Frontal cortex (tissue), 4 donors: ENCODE data around the gene RBPJ. TPM values are rescaled to one million over a fixed set of nuclear protein-coding genes. Genes with fewer than 3 reads are reported as not detected.
"Not testable (repeated sequence)": the region's sequence is repeated elsewhere in the genome, so short reads cannot be mapped to it uniquely, and the experiment has no call there.

Experiments
- DNase-seq, 2 donors: peaks; one replicate each; pipeline ENCODE4 v3.0.0; 2012; ENCODE audit warnings: low spot score in 2 of 2
- FAIRE-seq: peaks from 2 replicates; lab custom pipeline; 2012; peaks lifted over from hg19 to GRCh38; lab: Jason Lieb, UNC
- total RNA-seq: library from RNA; depleted of rRNA; stranded (reverse); fragments of >200 nt; gene quantifications from one replicate; pipeline ENCODE4 v1.2.3, GENCODE V29; 2014
- donor health status: control.
- donor health status: control.
- donor health status: control.

Gene RBPJ
- total RNA-seq, 1 donor from 2014 or later, result 77.0 TPM

GRCh38 chr4:26368685-26369084 is 47.9 kb downstream of the RBPJ start:
- no peak for DNase-seq
- FAIRE-seq, result no peak

GRCh38 chr4:26369132-26369531 is 48.3 kb downstream of the RBPJ start:
- FAIRE-seq, result no peak
- no peak for DNase-seq

DNA sequence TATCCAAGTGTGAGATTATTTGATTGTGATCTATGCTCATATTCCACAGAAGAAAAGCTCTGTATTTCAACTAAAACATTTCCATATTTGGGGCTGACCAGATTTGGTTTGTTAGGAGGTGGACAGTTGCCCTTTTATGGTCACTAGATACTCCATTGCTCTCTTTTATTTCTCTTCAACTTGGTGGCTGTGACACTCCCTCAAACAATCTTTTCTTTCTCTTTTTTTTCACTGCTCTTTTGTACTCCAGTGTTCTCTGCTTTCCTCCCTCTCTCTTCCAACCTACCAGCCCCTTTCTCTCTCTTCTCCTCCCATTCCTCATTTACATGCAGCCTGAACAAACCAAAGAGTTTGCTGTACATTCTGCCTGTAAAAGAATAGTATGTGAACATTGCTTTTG is 48.8 kb downstream of the RBPJ start:
- FAIRE-seq, result no peak
- no peak for DNase-seq

- FAIRE-seq, result no peak
- DNase-seq, result no peak
Observed at GRCh38 chr4:26372076-26372475, 51.3 kb downstream of the RBPJ start.

- FAIRE-seq (no peak), DNase-seq (no peak)
Observed at GRCh38 chr4:26372525-26373172, 51.8 kb downstream of the RBPJ start.

GRCh38 chr4:26375551-26375950 is 54.7 kb downstream of the RBPJ start:
- FAIRE-seq (no peak), DNase-seq (no peak)

- no peak for FAIRE-seq
Observed at GRCh38 chr4:26377328-26378311, 56.8 kb downstream of the RBPJ start.

GRCh38 chr4:26379837-26380236 is 59.0 kb downstream of the RBPJ start:
- FAIRE-seq, result no peak

More at GRCh38 chr4:26377328-26378311, 56.8 kb downstream of the RBPJ start:
- DNase-seq, result no peak

DNA sequence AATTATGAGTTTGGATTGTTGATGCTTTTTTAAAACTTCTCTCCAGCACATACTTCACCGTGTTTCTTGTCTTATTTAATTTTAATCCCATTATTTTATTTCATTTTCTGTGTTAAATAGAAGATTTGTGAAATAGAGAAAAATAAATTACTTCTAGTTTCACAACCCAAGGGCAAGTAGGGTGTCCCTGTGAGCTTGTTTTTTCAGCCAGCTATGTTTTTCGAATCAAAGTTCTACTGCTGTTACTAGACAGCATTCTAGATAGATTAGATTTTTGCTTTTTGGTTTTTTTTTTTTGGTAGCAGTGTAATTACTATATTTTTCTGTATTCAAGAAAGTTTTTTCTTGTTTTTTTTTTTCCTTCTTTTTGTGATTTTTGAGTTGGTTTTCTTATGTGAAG is 59.9 kb downstream of the RBPJ start:
- DNase-seq, result no peak
- peak; percentile 68 for FAIRE-seq

More at GRCh38 chr4:26379837-26380236, 59.0 kb downstream of the RBPJ start:
- DNase-seq, result no peak

DNA sequence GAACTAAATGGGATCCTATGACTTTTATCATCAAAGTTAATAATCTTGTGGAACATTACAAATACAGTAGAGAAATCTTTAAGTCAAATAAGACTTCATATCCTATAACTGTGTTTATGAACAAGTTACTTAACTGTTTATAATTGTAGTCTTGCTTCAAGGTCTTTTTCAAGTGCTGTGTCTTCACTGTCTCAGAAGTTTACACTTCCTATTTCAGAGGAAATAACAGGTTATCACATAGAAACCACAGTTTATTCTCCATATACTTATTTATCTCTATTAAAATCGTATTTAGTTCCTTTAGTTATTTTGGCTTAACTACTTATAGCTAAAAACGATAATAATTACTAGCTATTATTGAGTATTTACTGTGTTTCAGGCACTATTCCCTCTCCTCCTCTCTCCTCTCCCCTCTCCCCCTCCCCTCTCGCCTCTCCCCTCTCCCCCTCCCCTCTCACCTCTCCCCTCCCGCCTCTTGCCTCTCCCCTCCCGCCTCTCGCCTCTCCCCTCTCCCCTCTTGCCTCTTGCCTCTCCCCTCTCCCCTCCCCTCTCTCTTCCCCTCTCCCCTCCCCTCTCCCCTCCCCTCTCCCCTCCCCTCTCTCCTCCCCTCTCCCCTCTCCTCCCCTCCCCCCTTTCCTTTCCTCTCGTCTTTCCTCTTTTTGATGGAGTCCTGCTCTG is 63.7 kb downstream of the RBPJ start:
- FAIRE-seq (no peak), DNase-seq (no peak)

GRCh38 chr4:26385690-26386089 is 64.9 kb downstream of the RBPJ start:
- FAIRE-seq (no peak), DNase-seq (no peak)

GRCh38 chr4:26386386-26386785 is 65.6 kb downstream of the RBPJ start:
- DNase-seq, result no peak
- FAIRE-seq, result peak; percentile 57

GRCh38 chr4:26388671-26389070 is 67.9 kb downstream of the RBPJ start:
- FAIRE-seq (no peak), DNase-seq (no peak)

DNA sequence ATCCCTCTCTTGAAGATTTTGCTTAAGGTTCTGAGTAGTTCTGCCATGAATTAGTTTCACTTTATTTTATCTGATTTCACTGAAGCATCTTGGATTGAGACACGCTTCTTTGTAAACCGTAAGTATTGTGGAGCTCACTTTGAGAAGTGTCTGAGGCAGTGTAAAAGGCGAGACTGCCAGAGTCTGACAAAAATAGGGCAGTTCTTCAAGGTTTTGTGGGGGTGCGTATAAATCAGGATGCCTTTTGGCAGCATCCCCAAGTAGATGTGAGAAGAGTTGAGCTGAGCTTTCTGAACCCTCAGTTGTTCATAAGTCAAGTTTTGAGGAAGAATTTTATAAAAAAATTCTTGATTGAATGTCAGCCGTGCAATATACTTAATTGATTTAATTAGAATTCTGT is 76.3 kb downstream of the RBPJ start:
- no peak for FAIRE-seq
- no peak for DNase-seq

- DNase-seq, result no peak
- peak; percentile 40 for FAIRE-seq
Observed at GRCh38 chr4:26400132-26400531, 79.3 kb downstream of the RBPJ start.

DNA sequence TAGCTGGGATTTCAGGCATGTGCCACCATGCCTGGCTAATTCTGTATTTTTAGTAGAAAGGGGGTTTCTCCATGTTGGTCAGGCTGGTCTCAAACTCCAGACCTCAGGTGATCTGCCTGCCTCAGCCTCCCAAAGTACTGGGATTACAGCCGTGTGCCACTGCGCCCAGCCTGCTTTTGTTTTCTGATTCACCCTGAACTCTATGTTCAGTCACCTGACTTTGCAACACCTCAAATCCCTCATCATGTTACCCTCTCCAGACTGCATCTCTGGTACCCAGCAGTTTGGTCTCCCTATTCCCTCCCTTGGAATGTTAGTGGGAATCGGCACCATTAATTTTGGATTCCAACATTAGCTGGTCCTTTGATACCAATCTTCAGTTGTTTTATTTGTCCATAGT is 81.2 kb downstream of the RBPJ start:
- FAIRE-seq, DNase-seq: not testable (repeated sequence)

DNA sequence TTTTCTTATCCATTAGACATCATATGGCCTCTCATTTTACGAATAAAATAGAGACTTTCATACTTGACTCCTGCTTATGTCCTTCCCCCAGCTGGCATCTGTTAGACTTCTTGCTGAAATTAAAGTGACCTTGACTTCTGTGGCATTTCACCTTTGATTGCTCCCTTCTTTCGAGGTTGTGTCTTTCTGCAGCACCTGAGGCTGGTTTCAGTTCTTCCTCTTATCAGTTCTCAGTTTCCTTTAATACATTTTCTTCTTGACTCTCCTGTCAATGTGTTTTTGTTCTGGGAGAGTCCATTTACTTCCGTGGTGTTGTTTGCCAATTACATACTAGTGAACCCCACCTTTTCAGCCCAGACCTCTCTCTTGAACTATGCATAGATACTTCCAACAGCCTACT is 81.6 kb downstream of the RBPJ start:
- DNase-seq, result no peak
- FAIRE-seq, result no peak

DNA sequence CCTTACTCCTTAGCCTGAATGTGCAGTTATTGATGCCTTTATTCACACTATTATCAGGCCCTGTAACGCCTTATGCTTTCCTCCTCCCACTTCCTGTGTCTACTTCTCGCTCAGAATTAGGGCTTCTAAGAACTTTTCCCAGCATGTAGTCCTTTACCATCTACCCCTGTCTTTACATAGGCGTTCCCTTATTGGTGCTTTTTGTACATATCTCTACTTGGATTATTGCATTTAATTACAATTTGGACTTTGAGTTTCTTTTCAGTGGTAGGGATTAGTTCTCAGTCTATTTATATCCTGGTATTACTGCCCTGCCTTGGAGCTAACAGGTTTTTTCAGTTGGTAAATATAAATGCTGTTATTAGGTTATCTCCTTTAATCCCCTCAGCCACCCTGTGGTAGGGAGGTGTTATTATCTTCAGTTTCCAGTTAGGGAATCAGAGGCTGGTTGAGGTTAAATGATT is 84.0 kb downstream of the RBPJ start:
- DNase-seq (no peak), FAIRE-seq (no peak)

- DNase-seq (no peak), FAIRE-seq (no peak)
Observed at GRCh38 chr4:26406346-26406975, 85.6 kb downstream of the RBPJ start.

DNA sequence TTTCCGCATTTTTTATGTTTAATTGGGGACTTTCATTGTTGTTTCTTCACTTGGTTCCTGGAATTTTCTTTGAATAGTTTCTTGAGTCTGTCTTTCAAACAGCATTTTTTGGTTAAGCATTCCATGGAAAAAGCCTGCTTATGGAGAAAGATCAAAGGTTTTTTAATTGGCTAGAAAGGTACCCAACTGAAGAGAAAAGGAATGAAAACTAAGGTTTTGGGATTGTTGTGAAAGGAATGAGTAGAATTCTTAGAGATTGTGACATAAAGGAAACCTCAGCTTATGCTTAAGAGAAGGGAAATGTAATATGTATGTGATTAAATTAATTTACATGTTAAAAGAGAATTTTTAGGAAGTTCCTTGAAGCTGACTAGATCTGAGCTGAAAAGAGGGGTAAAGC is 86.7 kb downstream of the RBPJ start:
- DNase-seq (no peak), FAIRE-seq (no peak)
